Endothelial cell of umbilical vein (primary cell): Measurements from ENCODE around the gene CMC4. TPM values are rescaled to one million over a fixed set of nuclear protein-coding genes. Genes with fewer than 3 reads are reported as not detected.

ENCODE experiments used
- BruUV-seq: library from RNA; stranded (reverse); fragments of 400-500 nt; replicated peaks from 2 replicates; lab custom pipeline; 2021; lab: Mats Ljungman, UMichigan
- CTCF ChIA-PET: fragments of 300-600, 350-600 bp; sonication (Branson Sonifier 250); formaldehyde crosslinking; loops from one replicate; lab custom pipeline; 2021; ENCODE audit warnings: antibody characterized with exemption, inconsistent platforms; lab: Charles Lee
- POLR2A ChIA-PET: fragments of 300-600, 350-600 bp; sonication (Branson Sonifier 250); formaldehyde crosslinking; loops from one replicate; lab custom pipeline; 2021; ENCODE audit warnings: antibody characterized with exemption, inconsistent platforms; lab: Charles Lee
- DNase-seq: peaks from one replicate; pipeline ENCODE4 v3.0.0-alpha.2; 2011; ENCODE audit warnings: low read depth, low spot score
- FAIRE-seq: peaks from 2 replicates; lab custom pipeline; 2011; peaks lifted over from hg19 to GRCh38; lab: Jason Lieb, UNC
- H2AFZ ChIP-seq: 2 replicates; pipeline ENCODE4 v1.6.0; 2012; ENCODE audit warnings: low read depth, low read length, control low read depth, inconsistent platforms
- H3K27ac ChIP-seq: 2 replicates; pipeline ENCODE4 v1.5.1; 2011; ENCODE audit warnings: low read depth, mild to moderate bottlenecking, control low read depth, low read length, moderate library complexity; ENCODE audit not compliant: insufficient read depth
- H3K27me3 ChIP-seq, 2 experiments: 2 replicates each; pipeline versions ENCODE4 v1.6.0 to v1.6.1; 2011; ENCODE audit warnings: low read length in 2 of 2, mixed read lengths in 1 of 2; ENCODE audit not compliant: control insufficient read depth in 2 of 2, insufficient read depth in 2 of 2
- H3K36me3 ChIP-seq, 2 experiments: 2 replicates in 1 of 2; 3 replicates in 1 of 2; pipeline ENCODE4 v1.5.1; 2011; ENCODE audit warnings: low read length in 2 of 2, mild to moderate bottlenecking in 1 of 2, moderate library complexity in 1 of 2; ENCODE audit not compliant: control insufficient read depth in 2 of 2, insufficient read depth in 2 of 2; ENCODE audit errors: extremely low read depth in 1 of 2
- H3K4me1 ChIP-seq: 3 replicates; pipeline ENCODE4 v1.5.1; 2011; ENCODE audit warnings: mild to moderate bottlenecking, low read length; ENCODE audit not compliant: control insufficient read depth, insufficient read depth; ENCODE audit errors: extremely low read depth
- H3K4me2 ChIP-seq: 2 replicates; pipeline ENCODE4 v1.6.1; 2011; ENCODE audit warnings: low read length, control low read depth, mixed read lengths; ENCODE audit not compliant: insufficient read depth
- H3K4me3 ChIP-seq, 3 experiments: fragments of 200-600 bp in 1 of 3; sonication (generic), shearing (Covaris generic) in 1 of 3; replicated peaks in 1 of 3; 2 replicates each; pipeline ENCODE4 v1.5.1; 2011 to 2016; ENCODE audit warnings: control low read depth in 3 of 3, low read length in 3 of 3, mild to moderate bottlenecking in 2 of 3, inconsistent platforms in 1 of 3, low read depth in 1 of 3, moderate library complexity in 1 of 3; ENCODE audit not compliant: insufficient read depth in 1 of 3
- H3K79me2 ChIP-seq: 2 replicates; pipeline ENCODE4 v1.6.0; 2012; ENCODE audit warnings: low read length, inconsistent platforms; ENCODE audit not compliant: control insufficient read depth, insufficient read depth
- H3K9ac ChIP-seq: replicated peaks from 2 replicates; pipeline ENCODE3; 2011; ENCODE audit warnings: low read length, control low read depth; ENCODE audit not compliant: insufficient read depth; ENCODE audit errors: extremely low read depth
- H3K9me1 ChIP-seq: replicated peaks from 3 replicates; pipeline ENCODE4 v1.6.0; 2011; ENCODE audit warnings: mild to moderate bottlenecking, low read length; ENCODE audit not compliant: control insufficient read depth, insufficient read depth; ENCODE audit errors: extremely low read depth
- H3K9me3 ChIP-seq: replicated peaks from 2 replicates; pipeline ENCODE4 v1.5.1; 2012; ENCODE audit warnings: low read length, inconsistent platforms; ENCODE audit not compliant: control insufficient read depth, insufficient read depth
- H4K20me1 ChIP-seq: replicated peaks from 2 replicates; pipeline ENCODE3; 2011; ENCODE audit warnings: mild to moderate bottlenecking, low read length; ENCODE audit not compliant: control insufficient read depth, insufficient read depth; ENCODE audit errors: extremely low read depth
- CTCF ChIP-seq, 2 donors: IDR thresholded peaks; 1 replicate in 1 of 2; 2 replicates in 1 of 2; pipeline ENCODE4 v1.5.1; 2011; ENCODE audit warnings: low read length in 2 of 2, mild to moderate bottlenecking in 2 of 2, moderate library complexity in 2 of 2, control low read depth in 1 of 2, inconsistent platforms in 1 of 2, low read depth in 1 of 2; ENCODE audit not compliant: insufficient read depth in 1 of 2; ENCODE audit errors: extremely low read depth in 1 of 2
- EZH2 ChIP-seq: IDR thresholded peaks from 2 replicates; pipeline ENCODE4 v1.6.1; 2012; ENCODE audit warnings: borderline replicate concordance, low read depth, mild to moderate bottlenecking, moderate library complexity, low read length, inconsistent platforms; ENCODE audit not compliant: severe bottlenecking
- FOS ChIP-seq: IDR thresholded peaks from 2 replicates; pipeline ENCODE4 v1.6.1; 2011; ENCODE audit warnings: mild to moderate bottlenecking, low read length, moderate library complexity, borderline replicate concordance; ENCODE audit not compliant: insufficient read depth
- GATA2 ChIP-seq: IDR thresholded peaks from 2 replicates; pipeline ENCODE4 v1.7.0; 2011; ENCODE audit warnings: low read depth, mild to moderate bottlenecking, moderate library complexity, mixed read lengths, low read length; ENCODE audit not compliant: insufficient read length, insufficient read depth
- JUN ChIP-seq: IDR thresholded peaks from 2 replicates; pipeline ENCODE4 v1.6.1; 2011; ENCODE audit warnings: borderline replicate concordance, low read depth; ENCODE audit not compliant: insufficient read length, insufficient read depth
- MAX ChIP-seq: IDR thresholded peaks from 2 replicates; pipeline ENCODE4 v1.6.1; 2011; ENCODE audit not compliant: insufficient read depth, insufficient read length
- MYC ChIP-seq: IDR thresholded peaks from one replicate; pipeline ENCODE4 v1.6.1; 2011; ENCODE audit warnings: mild to moderate bottlenecking, low read depth, low read length
- POLR2A ChIP-seq: IDR thresholded peaks from 2 replicates; pipeline ENCODE4 v1.6.1; 2012; ENCODE audit warnings: low read depth, mild to moderate bottlenecking, control low read depth, low read length
- POLR2AphosphoS5 ChIP-seq: IDR thresholded peaks from 2 replicates; pipeline ENCODE4 v1.6.1; 2012; ENCODE audit warnings: low read depth, mild to moderate bottlenecking, control low read depth, low read length, moderate library complexity; ENCODE audit not compliant: insufficient read depth
- dilution Hi-C: fragments of 300-500 bp; cut with MboI; formaldehyde crosslinking; loops from one replicate; pipeline ENCODE4 v1.15.0; 2019; ENCODE audit warnings: low sequenced_read_pairs; ENCODE audit not compliant: extremely low pct_ligation_motif_present
- intact Hi-C: fragments of 100-400 bp; cut with micrococcal nuclease; formaldehyde crosslinking; loops from one replicate; pipeline ENCODE4 v1.10.0; 2022
- polyA plus RNA-seq, 4 experiments: library from polyadenylated mRNA; depleted of rRNA in 3 of 4; stranded (reverse) in 3 of 4; unstranded in 1 of 4; fragments of >200 nt; gene quantifications; 2 replicates each; pipeline versions ENCODE4 v1.2.1 to v1.2.3, GENCODE V29; 2011 to 2012; ENCODE audit warnings: missing spikeins in 1 of 4
- total RNA-seq: library from RNA; stranded (reverse); gene quantifications from 2 replicates; pipeline ENCODE4 v1.2.3, GENCODE V29; 2021

The CMC4 gene
- total and polyA plus RNA-seq, 2 donors (not counting 3 experiments of a cell fraction or from before 2014, with no cell fraction given): 3.2 to 6.7 TPM

GRCh38 chrX:155054255-155054654 is 16.7 kb downstream of the CMC4 start:
- ChIA-PET CTCF (no interaction called here), POLR2A (no interaction called here)
- H2AFZ ChIP-seq: no peak overlapping the region
- H3K4me2 ChIP-seq: no peak overlapping the region
- no peak for DNase-seq
- H3K9ac ChIP-seq: no peak overlapping the region
- H3K4me3 ChIP-seq: no peak overlapping the region
- no peak for TF ChIP-seq POLR2AphosphoS5
- TF ChIP-seq CTCF (IDR thresholded peaks at IDR 0.05; ENCODE audit: extremely low read depth in 1 of 2, insufficient read depth in 1 of 2, low read depth in 1 of 2, low read length in 2 of 2): no peak
- no peak for TF ChIP-seq MAX
- TF ChIP-seq GATA2: no peak
- TF ChIP-seq FOS: no peak
- no peak for TF ChIP-seq POLR2A
- no peak for TF ChIP-seq MYC
- no peak for TF ChIP-seq JUN
- no peak for TF ChIP-seq EZH2
- FAIRE-seq: peak; percentile 65
- H3K79me2 ChIP-seq: no peaks in the 10 kb centered on the region
- peaks cover 11% of the 10 kb centered on the region for H3K4me1 ChIP-seq
- dilution Hi-C loops (no loop called here), intact Hi-C loops (no loop called here)
- no peak overlapping the region for H3K27ac ChIP-seq
- no peaks in the 10 kb centered on the region for H3K36me3 ChIP-seq
- no peaks in the 10 kb centered on the region for H3K27me3 ChIP-seq
- no peaks in the 10 kb centered on the region for H3K9me1 ChIP-seq
- no peaks in the 10 kb centered on the region for H4K20me1 ChIP-seq
- H3K9me3 ChIP-seq: no peaks in the 10 kb centered on the region
- no TSS peak for BruUV-seq
